ENCODE measurements around the gene TMEM185B.
"Not testable (repeated sequence)": the region's sequence is repeated elsewhere in the genome, so short reads cannot be mapped to it uniquely, and the experiment has no call there.

The TMEM185B gene

DNA sequence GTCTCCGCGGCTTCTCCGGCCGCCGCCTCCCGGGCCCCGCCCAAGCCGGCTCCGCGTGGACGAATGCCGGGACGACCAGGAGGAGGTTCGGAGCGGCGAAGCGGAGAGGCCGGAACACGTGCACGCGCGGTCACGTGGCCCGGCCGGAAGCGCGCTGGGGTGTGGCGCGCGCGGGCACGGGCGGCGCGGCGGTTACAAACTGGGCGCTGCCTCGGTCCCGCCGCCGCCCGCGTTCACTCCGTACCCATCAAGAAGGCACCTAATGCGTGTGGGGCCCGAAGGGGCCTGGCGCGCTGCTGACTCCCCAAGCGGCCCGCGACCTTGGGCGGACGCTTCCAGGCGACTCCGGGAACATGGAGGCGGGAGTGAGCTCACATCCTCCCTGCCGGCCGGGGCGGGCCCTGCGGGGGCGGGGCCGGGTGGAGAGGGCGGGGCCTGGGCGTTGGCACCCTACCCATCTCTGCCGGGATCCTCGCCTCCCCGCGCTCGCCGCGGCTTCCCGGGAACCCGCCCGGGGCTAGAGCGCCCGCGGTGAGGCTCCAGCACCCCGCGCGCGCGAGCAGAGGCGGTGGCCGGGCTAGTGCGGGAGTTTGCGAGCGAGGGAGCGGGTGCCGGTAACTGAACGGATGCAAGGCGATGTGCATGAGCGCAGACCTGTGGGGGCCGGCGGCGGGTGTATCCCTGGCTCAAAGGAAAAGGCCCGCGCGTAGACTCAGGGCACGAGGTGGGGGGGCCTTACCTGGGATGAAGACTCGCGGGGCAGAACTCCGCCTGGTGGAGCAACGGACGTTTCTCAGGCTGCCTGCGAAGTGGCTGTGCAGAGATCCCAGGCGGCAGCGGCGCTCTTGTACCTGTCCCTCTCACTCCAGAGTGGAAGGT lies at the start of gene TMEM185B:
TMEM185B (minus strand) TSS at position 367 of the 879 bp plus-strand sequence. CDS start 424 bp downstream, outside the sequence.
- DNase-seq: peak; percentile 91 to 95

GRCh38 chr2:120271711-120272379 lies 48.6 kb upstream of the TMEM185B start:
- no peak for DNase-seq

DNA sequence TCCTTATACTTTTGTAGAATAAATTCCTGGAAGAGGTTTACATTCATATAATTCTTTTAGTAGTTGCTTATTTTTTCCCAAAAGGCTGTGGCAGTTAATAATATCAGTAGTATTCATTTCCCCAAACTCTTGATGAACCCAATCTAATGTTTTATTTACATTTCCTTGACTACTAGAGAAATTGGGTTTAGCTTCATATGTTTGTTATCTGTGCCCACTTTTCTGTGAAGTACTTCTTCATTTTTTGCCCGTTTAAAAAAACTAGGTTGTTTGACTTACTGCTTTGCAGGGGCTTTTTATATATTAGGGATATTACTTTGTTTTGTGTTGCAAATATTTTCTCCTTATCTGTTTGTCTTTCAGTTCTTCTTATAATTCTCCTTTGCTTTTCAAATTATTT lies 46.6 kb upstream of the TMEM185B start:
- no peak for DNase-seq

GRCh38 chr2:120269076-120269744 lies 46.0 kb upstream of the TMEM185B start:
- DNase-seq: peak in 1 of 2 donors; percentile 9

DNA sequence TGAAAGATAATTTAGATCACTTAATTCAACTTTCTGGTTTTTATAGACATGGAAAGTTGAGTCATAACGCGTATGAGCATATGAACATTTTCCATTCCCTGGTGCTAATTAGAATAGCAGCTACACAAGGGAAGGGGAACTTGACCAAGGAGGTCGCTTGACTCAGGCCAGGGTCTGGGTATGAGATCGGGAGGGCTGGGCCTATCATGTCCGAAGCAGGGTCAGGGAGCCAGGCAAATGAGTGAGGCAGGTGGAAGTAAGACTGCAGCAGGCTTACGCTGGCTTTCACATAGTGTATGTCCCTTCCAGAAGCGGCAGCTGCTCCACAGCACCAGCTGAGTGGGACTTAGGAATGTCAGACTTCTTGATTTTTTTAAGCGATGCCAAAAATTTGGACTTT lies 44.1 kb upstream of the TMEM185B start:
- no peak for DNase-seq

DNA sequence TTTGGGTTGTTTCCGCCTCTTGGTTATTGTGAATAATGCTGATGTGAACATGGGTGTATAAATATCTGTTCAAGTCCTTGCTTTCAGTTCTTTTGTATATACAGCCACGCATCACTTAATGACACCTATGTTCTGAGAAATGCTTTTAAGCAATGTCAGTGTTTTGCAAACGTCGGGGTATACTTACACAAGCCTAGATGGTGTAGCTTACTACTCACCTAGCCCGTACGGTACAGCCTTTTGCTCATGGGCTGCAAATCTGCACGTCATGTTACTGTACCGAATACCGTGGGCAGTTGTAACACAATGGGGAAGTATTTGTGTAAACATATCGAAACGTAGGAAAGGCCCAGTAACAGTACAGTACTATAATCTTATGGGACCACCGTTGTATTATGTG lies 41.8 kb upstream of the TMEM185B start:
- no peak for DNase-seq

DNA sequence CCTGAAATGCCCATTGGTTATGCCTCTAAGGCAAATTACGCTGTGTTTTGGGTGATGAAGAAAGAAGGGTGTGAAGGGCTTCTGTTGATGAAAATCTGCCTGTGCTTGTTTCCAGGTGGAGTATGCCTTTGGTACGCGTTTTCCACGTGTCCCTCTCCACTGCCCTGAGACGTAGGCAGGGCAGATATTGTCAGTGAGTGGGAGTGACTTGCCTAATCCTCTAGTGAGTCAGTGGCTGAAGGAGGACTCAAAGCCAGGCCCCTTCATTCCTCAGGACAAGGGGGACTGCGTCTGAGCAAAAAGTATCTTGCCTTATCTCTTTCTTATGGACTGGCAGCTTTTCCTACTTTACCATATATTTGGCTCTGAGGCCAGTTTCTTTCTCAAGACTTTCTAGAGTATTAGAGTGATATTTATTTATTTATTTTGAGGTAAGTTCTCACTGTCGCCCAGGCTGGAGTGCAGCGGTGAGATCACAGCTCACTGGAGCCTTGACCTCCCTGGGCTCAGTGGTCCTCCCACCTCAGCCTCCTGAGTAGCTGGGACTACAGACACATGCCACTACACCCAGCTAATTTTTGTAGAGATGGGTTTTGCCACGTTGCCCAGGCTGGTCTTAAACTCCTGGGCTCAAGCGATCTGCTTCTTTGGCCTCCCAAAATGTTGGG lies 39.7 kb upstream of the TMEM185B start:
- no peak for DNase-seq

GRCh38 chr2:120262150-120262549 lies 39.0 kb upstream of the TMEM185B start:
- no peak for DNase-seq

GRCh38 chr2:120261387-120262006 lies 38.3 kb upstream of the TMEM185B start:
- DNase-seq: peak in 1 of 2 donors; percentile 6

DNA sequence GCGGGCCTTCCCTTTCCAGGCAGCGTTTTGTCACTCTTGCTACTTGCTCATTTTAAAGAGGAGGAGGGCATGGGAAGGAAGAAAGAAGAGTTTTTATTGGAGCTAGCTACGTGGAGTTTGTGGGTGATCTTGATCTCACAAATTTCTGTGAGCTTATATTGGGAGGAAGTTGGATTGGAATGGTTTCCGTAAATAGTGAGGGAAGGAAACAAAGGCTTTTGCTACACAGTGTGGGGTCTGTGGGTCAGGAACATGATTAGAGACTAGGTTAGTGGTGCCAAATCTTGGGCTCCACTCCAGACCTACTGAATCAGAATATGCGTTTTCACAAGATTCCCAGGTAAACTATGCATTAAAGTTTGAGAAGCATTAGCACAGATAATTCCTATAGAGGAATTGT lies 37.5 kb upstream of the TMEM185B start:
- DNase-seq: no peak

GRCh38 chr2:120259939-120260338 lies 36.7 kb upstream of the TMEM185B start:
- DNase-seq: not testable (repeated sequence)

- no peak for DNase-seq
Measured at GRCh38 chr2:120258196-120258595, 35.0 kb upstream of the TMEM185B start.

- peak in 1 of 2 donors; percentile 9 for DNase-seq
Measured at GRCh38 chr2:120257522-120257921, 34.3 kb upstream of the TMEM185B start.

GRCh38 chr2:120256651-120257000 lies 33.4 kb upstream of the TMEM185B start:
- DNase-seq: no peak

DNA sequence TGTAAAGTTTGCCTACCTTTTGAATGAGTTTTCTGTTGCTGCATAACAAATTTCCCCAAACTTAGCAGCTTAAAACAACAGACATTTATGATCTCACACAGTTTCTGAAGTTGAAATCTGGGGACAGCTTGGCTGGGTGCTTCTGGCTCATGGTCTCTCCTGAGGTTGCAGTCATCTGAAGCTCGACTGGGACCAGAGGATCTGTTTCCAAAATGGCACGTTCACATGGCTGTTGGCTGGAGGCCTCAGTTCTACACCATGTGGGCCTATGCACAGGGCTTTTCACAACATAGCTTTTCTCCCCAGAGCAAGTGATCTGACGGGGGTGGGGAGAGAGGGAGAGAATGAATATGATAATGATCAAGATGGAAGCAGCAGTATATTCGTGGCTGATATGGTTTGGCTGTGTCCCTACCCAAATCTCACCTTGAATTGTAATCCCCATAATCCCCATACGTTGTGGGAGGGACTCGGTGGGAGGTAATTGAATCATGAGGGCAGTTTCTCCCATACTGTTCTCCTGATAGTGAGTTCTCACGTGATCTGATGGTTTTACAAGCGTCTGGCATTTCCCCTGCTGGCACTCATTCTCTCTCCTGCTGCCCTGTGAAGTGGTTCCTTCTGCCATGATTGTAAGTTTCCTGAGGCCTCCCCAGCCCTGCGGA lies 32.9 kb upstream of the TMEM185B start:
- DNase-seq: no peak

DNA sequence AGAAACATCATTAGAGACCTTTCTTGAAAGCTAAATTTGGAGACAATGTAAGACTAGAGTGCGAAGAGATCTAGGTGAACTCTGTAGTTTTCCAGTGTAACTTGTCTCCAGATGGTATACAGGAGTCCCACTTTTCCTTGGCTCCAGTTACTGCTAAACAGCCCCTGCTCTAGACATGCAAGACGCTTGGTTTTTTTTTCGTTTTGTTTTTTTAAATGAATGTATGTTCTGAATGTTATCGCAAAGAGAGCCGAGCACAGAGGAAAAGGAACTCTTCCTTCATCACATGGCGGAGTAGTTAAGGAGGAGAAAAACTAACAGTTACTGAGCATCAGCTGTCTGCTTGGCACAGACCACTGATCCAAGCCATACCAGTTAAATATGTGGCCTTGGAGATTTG lies 31.9 kb upstream of the TMEM185B start:
- no peak for DNase-seq

- DNase-seq: no peak
Measured at GRCh38 chr2:120254178-120254577, 31.0 kb upstream of the TMEM185B start.

- DNase-seq: peak; percentile 48 to 64
Measured at GRCh38 chr2:120253021-120253882, 30.1 kb upstream of the TMEM185B start.

DNA sequence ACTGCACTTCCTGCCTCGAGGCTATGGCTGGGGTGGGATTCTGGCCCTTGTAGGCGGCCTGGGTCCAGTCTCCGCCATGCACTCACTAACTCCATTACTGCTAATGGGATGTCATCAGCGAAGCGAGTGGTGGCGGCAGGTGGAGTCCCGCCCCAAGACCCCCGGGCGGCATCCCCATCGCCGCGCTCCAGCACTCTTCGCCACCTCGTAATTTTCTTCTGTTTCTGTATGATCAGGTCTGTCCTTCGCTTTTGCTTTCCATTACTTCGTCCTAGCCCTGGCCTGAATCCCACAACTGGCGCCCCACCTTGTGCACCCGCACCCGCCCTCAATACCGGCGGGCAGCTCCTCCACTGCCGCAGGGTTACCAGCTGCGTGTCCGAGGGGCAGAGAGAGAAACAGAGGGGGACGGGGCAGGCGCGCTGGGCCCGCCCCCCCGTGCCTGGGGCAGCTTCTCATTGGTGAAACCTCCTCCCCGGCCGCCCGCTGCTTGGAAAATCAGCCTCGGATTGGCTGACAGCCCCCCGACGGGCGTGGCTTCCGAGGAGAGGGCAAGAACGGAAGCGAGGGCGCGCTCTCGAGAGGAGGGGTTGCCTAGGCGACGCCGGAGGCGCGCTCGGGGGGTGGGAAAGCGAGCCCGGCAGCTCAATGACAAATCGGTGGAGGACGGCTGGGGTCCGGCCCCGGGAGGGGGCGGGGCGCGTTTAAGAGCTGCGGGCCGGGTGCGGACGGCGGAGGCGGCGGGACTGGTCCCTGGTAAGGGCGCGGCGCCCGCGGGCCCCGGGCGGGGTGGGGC lies 29.2 kb upstream of the TMEM185B start, which contains the start of gene RALB:
RALB (plus strand) TSS at position 628 of the 796 bp plus-strand sequence. CDS start 25,813 bp downstream, outside the sequence.
- DNase-seq: peak; percentile 98 to 99

GRCh38 chr2:120251880-120252224 lies 28.7 kb upstream of the TMEM185B start:
- DNase-seq: no peak
